ENCODE results near the gene BCL2L12. TPM values are rescaled to one million over a fixed set of nuclear protein-coding genes. Genes with fewer than 3 reads are reported as not detected.

The BCL2L12 gene
- total RNA-seq, 4 donors from 2014 or later, result 3.1 to 23.8 (median 3.5) TPM

GRCh38 chr19:49710372-49710951 lies 44.7 kb downstream of the BCL2L12 start:
- intact Hi-C loops (cut with DNase I; ENCODE audit: low total_unique reads), result no loop called here

GRCh38 chr19:49712397-49712859 lies 46.7 kb downstream of the BCL2L12 start:
- intact Hi-C loops (cut with DNase I; ENCODE audit: low total_unique reads), result no loop called here
- Histone ChIP-seq H3K4me3 (peak overlapping the region; percentile 13 to 19), H3K36me3 (no peaks in the 10 kb centered on the region), H3K4me1 (no peaks in the 10 kb centered on the region), H3K9me3 (no peaks in the 10 kb centered on the region), H3K27me3 (no peaks in the 10 kb centered on the region), H3K27ac (peak overlapping the region; percentile 45 to 57)
- TF ChIP-seq CTCF (IDR thresholded peaks at IDR 0.05), result no peak
- no peak for TF ChIP-seq POLR2A (IDR thresholded peaks at IDR 0.05)
- peak; percentile 93 to 95 for DNase-seq

More at GRCh38 chr19:49710372-49710951, 44.7 kb downstream of the BCL2L12 start:
- Histone ChIP-seq H3K27ac (no peak overlapping the region), H3K27me3 (no peaks in the 10 kb centered on the region), H3K9me3 (no peaks in the 10 kb centered on the region), H3K36me3 (no peaks in the 10 kb centered on the region), H3K4me3 (no peak overlapping the region), H3K4me1 (no peaks in the 10 kb centered on the region)
- no peak for TF ChIP-seq POLR2A (IDR thresholded peaks at IDR 0.05)
- TF ChIP-seq CTCF (IDR thresholded peaks at IDR 0.05), result no peak
- no peak for DNase-seq

- no peaks in the 10 kb centered on the region for H3K9me3 ChIP-seq
- no peaks in the 10 kb centered on the region for H3K36me3 ChIP-seq
- intact Hi-C loops (cut with DNase I; ENCODE audit: low total_unique reads), result no loop called here
- H3K4me3 ChIP-seq, result no peak overlapping the region
- no peaks in the 10 kb centered on the region for H3K27me3 ChIP-seq
- TF ChIP-seq CTCF (IDR thresholded peaks at IDR 0.05) (no peak), POLR2A (IDR thresholded peaks at IDR 0.05) (no peak)
- DNase-seq, result no peak
- peak overlapping the region; percentile 45 to 57 for H3K27ac ChIP-seq
- H3K4me1 ChIP-seq, result no peaks in the 10 kb centered on the region
These were observed 47.6 kb downstream of the BCL2L12 start for GRCh38 chr19:49713236-49713845.

GRCh38 chr19:49716154-49716553 lies 50.4 kb downstream of the BCL2L12 start:
- TF ChIP-seq POLR2A (IDR thresholded peaks at IDR 0.05) (no peak), CTCF (IDR thresholded peaks at IDR 0.05) (no peak)
- Histone ChIP-seq H3K9me3 (no peaks in the 10 kb centered on the region), H3K4me1 (no peaks in the 10 kb centered on the region), H3K4me3 (no peak overlapping the region), H3K27ac (no peak overlapping the region), H3K27me3 (no peaks in the 10 kb centered on the region), H3K36me3 (no peaks in the 10 kb centered on the region)
- intact Hi-C loops (cut with DNase I; ENCODE audit: low total_unique reads), result no loop called here
- DNase-seq, result no peak

GRCh38 chr19:49718511-49718910 lies 52.8 kb downstream of the BCL2L12 start:
- Histone ChIP-seq H3K4me3 (peak overlapping the region in 1 of 2 donors; percentile 49), H3K27ac (peak overlapping the region; percentile 85 to 88), H3K4me1 (no peaks in the 10 kb centered on the region), H3K27me3 (no peaks in the 10 kb centered on the region), H3K36me3 (no peaks in the 10 kb centered on the region), H3K9me3 (no peaks in the 10 kb centered on the region)
- DNase-seq, result no peak
- no peak for TF ChIP-seq POLR2A (IDR thresholded peaks at IDR 0.05)
- no peak for TF ChIP-seq CTCF (IDR thresholded peaks at IDR 0.05)
- intact Hi-C loops (cut with DNase I; ENCODE audit: low total_unique reads), result no loop called here
